ENCODE measurements around the gene TMEM132A. TPM values are rescaled to one million over a fixed set of nuclear protein-coding genes. Genes with fewer than 3 reads are reported as not detected.
A peak's percentile ranks its signal among the peaks of the same experiment; 100 is the strongest.

Gene TMEM132A
- total and polyA plus RNA-seq, 2 of the 13 experiments (the other 11 are each of a cell fraction or from before 2014, with no cell fraction given) = 11.1 to 32.9 TPM

GRCh38 chr11:60880643-60881282 lies 43.5 kb upstream of the TMEM132A start (continued):
- TF ChIP-seq SCMH1 (CRISPR knock-in tag; IDR thresholded peaks at IDR 0.05; ENCODE audit: borderline replicate concordance) = no peak
- TF ChIP-seq CHD2 (IDR thresholded peaks at IDR 0.05; ENCODE audit: low read depth, low read length) = no peak
- TF ChIP-seq LBX2 (CRISPR knock-in tag; IDR thresholded peaks at IDR 0.05; ENCODE audit: borderline replicate concordance) = no peak
- no peak for TF ChIP-seq ZNF839 (CRISPR knock-in tag; IDR thresholded peaks at IDR 0.05; ENCODE audit: borderline replicate concordance)
- TF ChIP-seq ZNF34 (CRISPR knock-in tag; IDR thresholded peaks at IDR 0.05; ENCODE audit: borderline replicate concordance) = no peak
- TF ChIP-seq ZBTB7A (CRISPR knock-in tag; IDR thresholded peaks at IDR 0.05) = peak; percentile 98
- no peak for TF ChIP-seq RARG (CRISPR knock-in tag; IDR thresholded peaks at IDR 0.05; ENCODE audit: low read depth)
- peak; percentile 99 for TF ChIP-seq SKIL (CRISPR knock-in tag; IDR thresholded peaks at IDR 0.05; ENCODE audit: borderline replicate concordance)
- TF ChIP-seq NR3C1 (CRISPR knock-in tag; IDR thresholded peaks at IDR 0.05) = no peak
- TF ChIP-seq MAF1 (CRISPR knock-in tag; IDR thresholded peaks at IDR 0.05; ENCODE audit: borderline replicate concordance) = no peak
- TF ChIP-seq SMAD3 (CRISPR knock-in tag; IDR thresholded peaks at IDR 0.05) = peak; percentile 91
- TF ChIP-seq SNAPC2 (CRISPR knock-in tag; IDR thresholded peaks at IDR 0.05) = no peak; the same call in 1 of the 2 replicates
- TF ChIP-seq, protein P1, sequence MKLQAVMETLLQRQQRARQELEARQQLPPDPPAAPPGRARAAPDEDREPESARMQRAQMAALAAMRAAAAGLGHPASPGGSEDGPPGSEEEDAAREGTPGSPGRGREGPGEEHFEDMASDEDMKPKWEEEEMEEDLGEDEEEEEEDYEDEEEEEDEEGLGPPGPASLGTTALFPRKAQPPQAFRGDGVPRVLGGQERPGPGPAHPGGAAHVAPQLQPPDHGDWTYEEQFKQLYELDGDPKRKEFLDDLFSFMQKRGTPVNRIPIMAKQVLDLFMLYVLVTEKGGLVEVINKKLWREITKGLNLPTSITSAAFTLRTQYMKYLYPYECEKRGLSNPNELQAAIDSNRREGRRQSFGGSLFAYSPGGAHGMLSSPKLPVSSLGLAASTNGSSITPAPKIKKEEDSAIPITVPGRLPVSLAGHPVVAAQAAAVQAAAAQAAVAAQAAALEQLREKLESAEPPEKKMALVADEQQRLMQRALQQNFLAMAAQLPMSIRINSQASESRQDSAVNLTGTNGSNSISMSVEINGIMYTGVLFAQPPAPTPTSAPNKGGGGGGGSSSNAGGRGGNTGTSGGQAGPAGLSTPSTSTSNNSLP (IDR thresholded peaks at IDR 0.05; ENCODE audit: low read depth, low read length) = peak; percentile 66
- TF ChIP-seq ZNF777 (CRISPR knock-in tag; IDR thresholded peaks at IDR 0.05) = no peak
- TF ChIP-seq TEAD2 (CRISPR knock-in tag; IDR thresholded peaks at IDR 0.05) = no peak
- no peak for TF ChIP-seq ZNF530 (CRISPR knock-in tag; IDR thresholded peaks at IDR 0.05; ENCODE audit: low read depth)
- TF ChIP-seq FOXA3 (CRISPR knock-in tag; IDR thresholded peaks at IDR 0.05) = peak; percentile 100
- peak; percentile 70 for TF ChIP-seq ZNF121 (CRISPR knock-in tag; IDR thresholded peaks at IDR 0.05)
- peak; percentile 49; the same call in 1 of the 2 replicates for TF ChIP-seq ZNF761 (CRISPR knock-in tag; conservative IDR thresholded peaks at IDR 0.05)
- no peak for TF ChIP-seq ZNF180 (CRISPR knock-in tag; IDR thresholded peaks at IDR 0.05; ENCODE audit: borderline replicate concordance, low read depth)
- TF ChIP-seq ZFP1 (CRISPR knock-in tag; IDR thresholded peaks at IDR 0.05) = peak; percentile 90
- TF ChIP-seq SIX1 (CRISPR knock-in tag; IDR thresholded peaks at IDR 0.05; ENCODE audit: borderline replicate concordance) = peak; percentile 98
- TF ChIP-seq ZNF143 (CRISPR knock-in tag; IDR thresholded peaks at IDR 0.05) = peak; percentile 51; the same call in 1 of the 2 replicates
- TF ChIP-seq, protein P2, sequence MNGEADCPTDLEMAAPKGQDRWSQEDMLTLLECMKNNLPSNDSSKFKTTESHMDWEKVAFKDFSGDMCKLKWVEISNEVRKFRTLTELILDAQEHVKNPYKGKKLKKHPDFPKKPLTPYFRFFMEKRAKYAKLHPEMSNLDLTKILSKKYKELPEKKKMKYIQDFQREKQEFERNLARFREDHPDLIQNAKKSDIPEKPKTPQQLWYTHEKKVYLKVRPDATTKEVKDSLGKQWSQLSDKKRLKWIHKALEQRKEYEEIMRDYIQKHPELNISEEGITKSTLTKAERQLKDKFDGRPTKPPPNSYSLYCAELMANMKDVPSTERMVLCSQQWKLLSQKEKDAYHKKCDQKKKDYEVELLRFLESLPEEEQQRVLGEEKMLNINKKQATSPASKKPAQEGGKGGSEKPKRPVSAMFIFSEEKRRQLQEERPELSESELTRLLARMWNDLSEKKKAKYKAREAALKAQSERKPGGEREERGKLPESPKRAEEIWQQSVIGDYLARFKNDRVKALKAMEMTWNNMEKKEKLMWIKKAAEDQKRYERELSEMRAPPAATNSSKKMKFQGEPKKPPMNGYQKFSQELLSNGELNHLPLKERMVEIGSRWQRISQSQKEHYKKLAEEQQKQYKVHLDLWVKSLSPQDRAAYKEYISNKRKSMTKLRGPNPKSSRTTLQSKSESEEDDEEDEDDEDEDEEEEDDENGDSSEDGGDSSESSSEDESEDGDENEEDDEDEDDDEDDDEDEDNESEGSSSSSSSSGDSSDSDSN (CRISPR knock-in tag; IDR thresholded peaks at IDR 0.05) = peak; percentile 55
- TF ChIP-seq MYC (CRISPR knock-in tag; IDR thresholded peaks at IDR 0.05; ENCODE audit: borderline replicate concordance) = peak; percentile 85; the same call in 1 of the 2 replicates
- peak; percentile 82; the same call in 1 of the 3 replicates for TF ChIP-seq MXI1 (IDR thresholded peaks at IDR 0.05; ENCODE audit: borderline replicate concordance, low read depth, low read length)
